DND-41 (cell line): ENCODE data around the gene NAMPT.

ENCODE experiments used
- EZH2 ChIP-seq: IDR thresholded peaks from 3 replicates; pipeline ENCODE4 v1.6.1; 2012; ENCODE audit warnings: borderline replicate concordance, low read depth, mild to moderate bottlenecking, moderate library complexity, low read length, inconsistent platforms; ENCODE audit not compliant: severe bottlenecking
- TF ChIP-seq, protein P1 (sequence below): IDR thresholded peaks from 2 replicates; pipeline ENCODE4 v1.5.1; 2012; ENCODE audit warnings: borderline replicate concordance, low read length, moderate library complexity, mild to moderate bottlenecking; ENCODE audit not compliant: poor library complexity, severe bottlenecking; ENCODE audit errors: extremely low read depth

DNA sequence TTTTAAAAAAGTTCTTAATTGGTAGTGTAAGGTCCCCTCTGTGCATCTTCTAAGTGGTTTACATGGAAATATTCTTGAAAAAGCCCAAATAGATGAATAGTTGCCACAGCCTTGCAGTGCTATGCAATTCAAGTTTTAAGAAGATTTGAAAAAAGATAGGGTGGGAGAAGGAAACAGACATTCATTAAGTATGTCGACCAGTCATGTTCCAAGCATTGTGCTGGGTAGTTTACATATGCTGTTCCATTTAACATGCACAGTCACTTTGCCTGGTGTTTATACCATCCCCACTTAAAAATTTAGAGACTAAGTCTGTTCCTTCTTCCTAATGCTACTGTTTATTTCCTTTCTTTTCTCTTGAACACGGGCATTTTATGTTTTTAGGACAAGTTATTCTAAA, 28.1 kb upstream of the NAMPT start:
- TF ChIP-seq, protein P1, sequence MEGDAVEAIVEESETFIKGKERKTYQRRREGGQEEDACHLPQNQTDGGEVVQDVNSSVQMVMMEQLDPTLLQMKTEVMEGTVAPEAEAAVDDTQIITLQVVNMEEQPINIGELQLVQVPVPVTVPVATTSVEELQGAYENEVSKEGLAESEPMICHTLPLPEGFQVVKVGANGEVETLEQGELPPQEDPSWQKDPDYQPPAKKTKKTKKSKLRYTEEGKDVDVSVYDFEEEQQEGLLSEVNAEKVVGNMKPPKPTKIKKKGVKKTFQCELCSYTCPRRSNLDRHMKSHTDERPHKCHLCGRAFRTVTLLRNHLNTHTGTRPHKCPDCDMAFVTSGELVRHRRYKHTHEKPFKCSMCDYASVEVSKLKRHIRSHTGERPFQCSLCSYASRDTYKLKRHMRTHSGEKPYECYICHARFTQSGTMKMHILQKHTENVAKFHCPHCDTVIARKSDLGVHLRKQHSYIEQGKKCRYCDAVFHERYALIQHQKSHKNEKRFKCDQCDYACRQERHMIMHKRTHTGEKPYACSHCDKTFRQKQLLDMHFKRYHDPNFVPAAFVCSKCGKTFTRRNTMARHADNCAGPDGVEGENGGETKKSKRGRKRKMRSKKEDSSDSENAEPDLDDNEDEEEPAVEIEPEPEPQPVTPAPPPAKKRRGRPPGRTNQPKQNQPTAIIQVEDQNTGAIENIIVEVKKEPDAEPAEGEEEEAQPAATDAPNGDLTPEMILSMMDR: no peak
- no peak for TF ChIP-seq EZH2
